ENCODE data around the gene MPO.

DNA sequence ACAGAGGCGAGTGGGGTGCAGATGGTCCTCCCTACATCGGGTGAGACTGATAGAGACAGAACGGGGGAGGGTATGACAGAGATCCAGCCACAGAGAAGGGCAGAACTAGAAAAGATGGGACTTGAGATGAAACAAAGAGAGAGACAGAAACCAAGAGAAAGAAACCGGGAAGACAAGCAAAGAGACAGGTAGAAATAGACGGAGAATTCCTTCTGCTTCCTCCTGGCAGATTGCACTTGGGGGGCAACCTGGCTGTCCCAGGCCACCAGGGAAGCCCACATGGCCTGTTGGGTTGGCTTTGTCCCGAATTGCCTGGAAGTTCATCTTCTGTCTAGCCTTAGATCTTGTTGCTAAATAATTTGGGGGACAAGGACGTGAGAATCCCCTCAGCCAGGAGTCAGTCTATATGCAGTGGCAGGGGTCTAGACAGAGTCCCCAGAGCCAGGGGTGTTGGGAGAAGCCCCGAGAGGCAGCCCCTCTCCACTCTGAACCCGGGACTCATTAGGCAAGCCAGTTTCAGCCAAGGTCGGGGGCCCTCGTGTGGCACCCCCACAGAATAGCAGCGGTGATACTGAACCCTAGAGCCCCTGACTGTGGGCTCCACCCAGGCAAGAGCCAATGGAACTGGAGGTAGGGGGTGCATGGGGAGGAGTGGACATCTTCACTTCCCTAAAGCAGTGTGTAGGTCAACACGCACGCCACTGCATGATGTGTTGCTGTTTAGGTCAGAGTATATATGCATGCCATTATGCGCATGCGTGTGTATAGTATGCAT is 48.5 kb upstream of the MPO start:
- TF ChIP-seq RCOR1 (conservative IDR thresholded peaks at IDR 0.05; ENCODE audit: low read depth, low read length) (peak; percentile 32; the same call in 1 of the 2 replicates), EP300 (IDR thresholded peaks at IDR 0.05; ENCODE audit: borderline replicate concordance in 1 of 2, control insufficient read depth in 1 of 2, low read depth in 2 of 2, low read length in 2 of 2) (0 out of 4 replicates have a peak, but pooled peaks of 1 of the 2 experiments have one; percentile 7), POLR2A (IDR thresholded peaks at IDR 0.05; ENCODE audit: low read depth, low read length) (no peak), RAD21 (IDR thresholded peaks at IDR 0.05; ENCODE audit: insufficient read depth, low read depth, low read length) (peak; percentile 44), SP1 (IDR thresholded peaks at IDR 0.05; ENCODE audit: low read depth, low read length) (peak; percentile 19), ESRRA (IDR thresholded peaks at IDR 0.05; ENCODE audit: low read length) (0 out of 2 replicates have a peak, but pooled peaks have one; percentile 45), SIX5 (IDR thresholded peaks at IDR 0.05; ENCODE audit: low read depth, low read length, severe bottlenecking) (no peak)
- TF ChIP-seq, protein P1, sequence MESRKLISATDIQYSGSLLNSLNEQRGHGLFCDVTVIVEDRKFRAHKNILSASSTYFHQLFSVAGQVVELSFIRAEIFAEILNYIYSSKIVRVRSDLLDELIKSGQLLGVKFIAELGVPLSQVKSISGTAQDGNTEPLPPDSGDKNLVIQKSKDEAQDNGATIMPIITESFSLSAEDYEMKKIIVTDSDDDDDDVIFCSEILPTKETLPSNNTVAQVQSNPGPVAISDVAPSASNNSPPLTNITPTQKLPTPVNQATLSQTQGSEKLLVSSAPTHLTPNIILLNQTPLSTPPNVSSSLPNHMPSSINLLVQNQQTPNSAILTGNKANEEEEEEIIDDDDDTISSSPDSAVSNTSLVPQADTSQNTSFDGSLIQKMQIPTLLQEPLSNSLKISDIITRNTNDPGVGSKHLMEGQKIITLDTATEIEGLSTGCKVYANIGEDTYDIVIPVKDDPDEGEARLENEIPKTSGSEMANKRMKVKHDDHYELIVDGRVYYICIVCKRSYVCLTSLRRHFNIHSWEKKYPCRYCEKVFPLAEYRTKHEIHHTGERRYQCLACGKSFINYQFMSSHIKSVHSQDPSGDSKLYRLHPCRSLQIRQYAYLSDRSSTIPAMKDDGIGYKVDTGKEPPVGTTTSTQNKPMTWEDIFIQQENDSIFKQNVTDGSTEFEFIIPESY (IDR thresholded peaks at IDR 0.05): no peak; the same call in 1 of the 2 replicates
- TF ChIP-seq, protein P2, sequence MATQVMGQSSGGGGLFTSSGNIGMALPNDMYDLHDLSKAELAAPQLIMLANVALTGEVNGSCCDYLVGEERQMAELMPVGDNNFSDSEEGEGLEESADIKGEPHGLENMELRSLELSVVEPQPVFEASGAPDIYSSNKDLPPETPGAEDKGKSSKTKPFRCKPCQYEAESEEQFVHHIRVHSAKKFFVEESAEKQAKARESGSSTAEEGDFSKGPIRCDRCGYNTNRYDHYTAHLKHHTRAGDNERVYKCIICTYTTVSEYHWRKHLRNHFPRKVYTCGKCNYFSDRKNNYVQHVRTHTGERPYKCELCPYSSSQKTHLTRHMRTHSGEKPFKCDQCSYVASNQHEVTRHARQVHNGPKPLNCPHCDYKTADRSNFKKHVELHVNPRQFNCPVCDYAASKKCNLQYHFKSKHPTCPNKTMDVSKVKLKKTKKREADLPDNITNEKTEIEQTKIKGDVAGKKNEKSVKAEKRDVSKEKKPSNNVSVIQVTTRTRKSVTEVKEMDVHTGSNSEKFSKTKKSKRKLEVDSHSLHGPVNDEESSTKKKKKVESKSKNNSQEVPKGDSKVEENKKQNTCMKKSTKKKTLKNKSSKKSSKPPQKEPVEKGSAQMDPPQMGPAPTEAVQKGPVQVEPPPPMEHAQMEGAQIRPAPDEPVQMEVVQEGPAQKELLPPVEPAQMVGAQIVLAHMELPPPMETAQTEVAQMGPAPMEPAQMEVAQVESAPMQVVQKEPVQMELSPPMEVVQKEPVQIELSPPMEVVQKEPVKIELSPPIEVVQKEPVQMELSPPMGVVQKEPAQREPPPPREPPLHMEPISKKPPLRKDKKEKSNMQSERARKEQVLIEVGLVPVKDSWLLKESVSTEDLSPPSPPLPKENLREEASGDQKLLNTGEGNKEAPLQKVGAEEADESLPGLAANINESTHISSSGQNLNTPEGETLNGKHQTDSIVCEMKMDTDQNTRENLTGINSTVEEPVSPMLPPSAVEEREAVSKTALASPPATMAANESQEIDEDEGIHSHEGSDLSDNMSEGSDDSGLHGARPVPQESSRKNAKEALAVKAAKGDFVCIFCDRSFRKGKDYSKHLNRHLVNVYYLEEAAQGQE (IDR thresholded peaks at IDR 0.05; ENCODE audit: low read depth, low read length): peak; percentile 47; the same call in 1 of the 2 replicates
- TF ChIP-seq, protein P3, sequence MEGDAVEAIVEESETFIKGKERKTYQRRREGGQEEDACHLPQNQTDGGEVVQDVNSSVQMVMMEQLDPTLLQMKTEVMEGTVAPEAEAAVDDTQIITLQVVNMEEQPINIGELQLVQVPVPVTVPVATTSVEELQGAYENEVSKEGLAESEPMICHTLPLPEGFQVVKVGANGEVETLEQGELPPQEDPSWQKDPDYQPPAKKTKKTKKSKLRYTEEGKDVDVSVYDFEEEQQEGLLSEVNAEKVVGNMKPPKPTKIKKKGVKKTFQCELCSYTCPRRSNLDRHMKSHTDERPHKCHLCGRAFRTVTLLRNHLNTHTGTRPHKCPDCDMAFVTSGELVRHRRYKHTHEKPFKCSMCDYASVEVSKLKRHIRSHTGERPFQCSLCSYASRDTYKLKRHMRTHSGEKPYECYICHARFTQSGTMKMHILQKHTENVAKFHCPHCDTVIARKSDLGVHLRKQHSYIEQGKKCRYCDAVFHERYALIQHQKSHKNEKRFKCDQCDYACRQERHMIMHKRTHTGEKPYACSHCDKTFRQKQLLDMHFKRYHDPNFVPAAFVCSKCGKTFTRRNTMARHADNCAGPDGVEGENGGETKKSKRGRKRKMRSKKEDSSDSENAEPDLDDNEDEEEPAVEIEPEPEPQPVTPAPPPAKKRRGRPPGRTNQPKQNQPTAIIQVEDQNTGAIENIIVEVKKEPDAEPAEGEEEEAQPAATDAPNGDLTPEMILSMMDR (IDR thresholded peaks at IDR 0.05 in 2 of 3, conservative IDR thresholded peaks at IDR 0.05 in 1 of 3; ENCODE audit: control insufficient read depth in 2 of 3, extremely low read depth in 1 of 3, insufficient read depth in 1 of 3, low read depth in 3 of 3, low read length in 3 of 3): peak in 2 of 3 experiments; percentile 75 to 79; a peak in 4 of 6 replicates

All from GM12878 (cell line).